MM.1S (cell line): ENCODE results near the gene QRICH1.

Source experiments
- EZH2 ChIP-seq: fragments of 300-600 bp; sonication (generic); optimal IDR thresholded peaks from 2 replicates; pipeline ENCODE3; 2017; ENCODE audit warnings: low read depth, mild to moderate bottlenecking, antibody characterized with exemption, low read length, mixed read lengths
- EZH2phosphoT487 ChIP-seq: fragments of 300-600 bp; sonication (generic); IDR thresholded peaks from 2 replicates; pipeline ENCODE4 v1.6.1; 2018; ENCODE audit warnings: antibody characterized with exemption, low read length
- TF ChIP-seq, protein P1 (sequence below): fragments of 300-600 bp; sonication (generic); IDR thresholded peaks from 2 replicates; pipeline ENCODE4 v1.5.1; 2016; ENCODE audit warnings: antibody characterized with exemption, low read length, mixed read lengths

DNA sequence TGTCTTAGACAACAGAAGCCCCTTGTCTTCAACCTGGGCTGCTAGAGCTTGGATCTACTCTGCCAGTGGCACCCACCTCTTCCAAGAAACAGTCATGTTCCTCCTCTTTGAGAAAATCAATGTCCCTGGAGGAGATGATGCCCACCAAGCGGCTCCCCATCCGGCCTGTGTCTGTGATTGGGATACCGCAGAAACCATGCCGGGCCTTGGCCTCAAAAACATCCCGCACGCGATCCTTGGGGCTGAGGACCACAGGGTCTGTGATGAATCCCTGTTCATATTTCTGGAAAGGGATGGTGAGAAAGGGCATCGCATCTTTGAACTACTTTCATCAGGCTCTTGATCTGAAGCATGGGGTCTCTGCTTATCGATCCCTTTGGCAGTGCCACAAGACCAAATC is 66.2 kb downstream of the QRICH1 start:
- TF ChIP-seq, protein P1, sequence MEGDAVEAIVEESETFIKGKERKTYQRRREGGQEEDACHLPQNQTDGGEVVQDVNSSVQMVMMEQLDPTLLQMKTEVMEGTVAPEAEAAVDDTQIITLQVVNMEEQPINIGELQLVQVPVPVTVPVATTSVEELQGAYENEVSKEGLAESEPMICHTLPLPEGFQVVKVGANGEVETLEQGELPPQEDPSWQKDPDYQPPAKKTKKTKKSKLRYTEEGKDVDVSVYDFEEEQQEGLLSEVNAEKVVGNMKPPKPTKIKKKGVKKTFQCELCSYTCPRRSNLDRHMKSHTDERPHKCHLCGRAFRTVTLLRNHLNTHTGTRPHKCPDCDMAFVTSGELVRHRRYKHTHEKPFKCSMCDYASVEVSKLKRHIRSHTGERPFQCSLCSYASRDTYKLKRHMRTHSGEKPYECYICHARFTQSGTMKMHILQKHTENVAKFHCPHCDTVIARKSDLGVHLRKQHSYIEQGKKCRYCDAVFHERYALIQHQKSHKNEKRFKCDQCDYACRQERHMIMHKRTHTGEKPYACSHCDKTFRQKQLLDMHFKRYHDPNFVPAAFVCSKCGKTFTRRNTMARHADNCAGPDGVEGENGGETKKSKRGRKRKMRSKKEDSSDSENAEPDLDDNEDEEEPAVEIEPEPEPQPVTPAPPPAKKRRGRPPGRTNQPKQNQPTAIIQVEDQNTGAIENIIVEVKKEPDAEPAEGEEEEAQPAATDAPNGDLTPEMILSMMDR: no peak
- no peak for TF ChIP-seq EZH2
- no peak for TF ChIP-seq EZH2phosphoT487
